NCI-H1417 treated with DMSO at 0.1 percent for 48 hours (cell line): Measurements from ENCODE around the gene H2AZ2.

Experiments used
- DNase-seq: peaks from one replicate; lab custom pipeline; 2025; lab: John Stamatoyannopoulos, UW

H2AZ2 gene

DNA sequence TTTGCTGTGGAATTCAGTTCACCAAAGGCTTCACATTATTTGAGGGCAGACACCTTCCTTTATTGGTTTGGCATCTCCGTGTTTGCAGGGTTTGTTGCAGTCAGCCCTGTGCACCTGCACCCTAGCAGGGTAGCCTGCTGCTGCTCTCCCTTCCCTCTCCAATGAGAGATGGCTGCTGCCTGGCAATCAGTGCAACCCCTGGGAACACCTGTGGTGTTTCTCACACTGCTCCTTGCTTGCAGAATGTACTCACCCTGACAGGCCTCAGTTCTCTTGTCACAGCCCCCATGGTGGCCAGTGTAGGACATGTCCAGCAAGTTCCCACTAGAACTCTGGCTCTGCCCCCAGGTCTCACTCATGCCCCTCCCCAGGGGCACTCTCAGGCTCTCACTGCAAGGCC lies 63.5 kb downstream of the H2AZ2 start:
- DNase-seq: no peak

DNA sequence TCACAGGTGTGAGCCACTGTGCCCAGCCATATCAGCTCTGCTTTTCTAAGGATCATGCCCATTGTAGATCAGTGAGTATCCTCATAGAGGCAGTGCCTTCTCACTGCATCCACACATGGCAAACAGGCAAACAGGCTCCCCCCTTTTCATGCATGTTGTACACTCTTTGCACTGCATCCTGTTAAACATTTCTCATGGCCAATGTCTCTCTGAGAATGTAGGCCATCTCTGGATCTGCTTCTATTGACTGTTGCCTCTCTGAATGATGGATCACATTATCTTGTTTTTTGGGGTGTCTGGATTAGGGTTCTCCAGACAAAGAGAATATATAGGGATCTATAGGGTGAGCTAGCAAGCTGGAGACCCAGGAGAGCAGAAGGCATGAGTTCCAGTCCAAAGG lies 64.5 kb downstream of the H2AZ2 start:
- no peak for DNase-seq

DNA sequence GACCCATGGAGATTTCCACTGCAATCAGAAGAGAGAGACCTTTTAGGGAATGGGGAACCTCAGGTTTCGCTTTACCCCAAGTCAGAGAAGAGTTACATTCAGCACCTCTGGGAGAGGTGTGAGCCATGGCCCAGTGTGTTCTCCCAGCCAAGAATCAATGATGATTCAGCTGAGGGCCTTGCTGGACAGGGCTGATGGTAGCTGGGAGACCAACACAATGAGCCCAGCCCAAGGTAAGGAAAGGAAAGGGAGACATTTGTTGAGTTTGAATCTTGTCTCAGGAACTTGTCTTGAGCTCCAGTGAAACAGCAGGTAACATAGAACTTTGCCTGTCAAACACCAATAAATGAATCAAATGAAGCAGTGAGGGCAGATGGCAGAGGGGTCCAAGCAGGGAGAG lies 65.4 kb downstream of the H2AZ2 start:
- DNase-seq: no peak
